GM19395 (cell line): ENCODE measurements around the gene PDSS2.
"Not testable (repeated sequence)": the region's sequence is repeated elsewhere in the genome, so short reads cannot be mapped to it uniquely, and the experiment has no call there.

Experiments used
- ATAC-seq: cut with Tn5 transposase; IDR thresholded peaks from one replicate; pipeline ENCODE4 v1.9.1; 2021; ENCODE audit warnings: mild to moderate bottlenecking, moderate library complexity; ENCODE audit not compliant: unreplicated experiment

Gene PDSS2

DNA sequence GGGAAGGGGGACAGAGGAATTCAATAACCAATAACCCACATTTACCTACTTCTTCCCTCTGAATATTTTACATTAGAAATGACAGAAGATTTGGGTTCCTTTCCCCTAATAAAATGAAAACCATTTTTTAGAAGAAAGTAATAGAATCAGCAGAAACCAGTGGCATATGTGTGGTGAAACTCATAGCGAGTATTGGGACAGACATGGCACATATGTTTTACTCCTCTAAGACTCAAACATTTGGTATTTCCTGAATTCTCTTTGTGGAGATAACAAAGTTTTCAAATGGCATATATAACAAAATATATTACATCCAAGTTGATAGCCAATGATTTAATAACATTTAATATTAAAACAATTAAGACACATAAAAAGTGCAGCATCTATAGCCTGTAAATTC is 331.2 kb downstream of the PDSS2 start:
- no peak for ATAC-seq

GRCh38 chr6:107125771-107126170 is 333.6 kb downstream of the PDSS2 start:
- ATAC-seq, result no peak

- ATAC-seq, result peak; percentile 85
Measured at GRCh38 chr6:107124934-107125348, 334.4 kb downstream of the PDSS2 start.

DNA sequence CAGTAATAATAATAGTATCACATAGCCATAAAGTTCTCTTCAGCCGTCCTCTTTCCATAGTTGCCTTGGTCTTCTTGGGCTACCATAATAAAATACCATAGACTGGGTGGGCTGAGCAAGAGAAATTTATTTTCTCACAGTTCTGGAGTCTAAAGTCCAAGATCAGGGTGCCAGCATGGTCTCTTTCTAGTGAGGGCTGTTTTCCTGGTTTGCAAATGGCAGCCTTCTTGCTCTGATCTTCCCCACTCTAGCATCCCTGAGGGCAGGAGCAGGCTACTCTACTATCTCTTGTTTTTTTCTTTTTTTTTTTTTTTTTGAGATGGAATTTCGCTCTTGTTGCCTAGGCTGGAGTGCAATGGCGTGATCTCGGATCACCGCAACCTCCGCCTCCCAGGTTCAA is 335.9 kb downstream of the PDSS2 start:
- ATAC-seq, result no peak

- no peak for ATAC-seq
Measured at GRCh38 chr6:107122748-107123147, 336.6 kb downstream of the PDSS2 start.

DNA sequence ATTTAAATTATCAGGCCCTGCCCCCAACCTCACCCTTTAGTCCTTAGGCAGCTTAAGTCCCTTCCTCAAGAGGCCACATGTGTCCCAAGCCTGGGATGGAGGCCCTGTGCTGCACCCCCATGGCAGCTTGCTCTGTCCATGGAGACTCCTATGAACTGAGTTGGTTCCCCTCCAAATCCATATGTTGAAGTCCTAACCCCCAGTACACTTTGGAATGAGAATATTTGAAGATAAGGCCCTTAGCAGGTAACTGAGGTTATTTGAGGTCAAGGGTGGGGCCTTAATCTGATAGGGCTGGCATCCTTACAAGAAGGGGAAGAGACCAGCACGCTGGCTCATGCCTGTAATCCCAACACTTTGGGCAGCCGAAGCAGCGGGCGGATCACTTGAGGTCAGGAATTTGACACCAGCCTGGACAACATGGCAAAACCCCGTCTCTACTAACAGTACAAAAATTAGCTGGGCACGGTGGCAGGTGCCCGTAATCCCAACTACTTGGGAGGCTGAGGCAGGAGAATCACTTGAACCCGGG is 337.3 kb downstream of the PDSS2 start:
- no peak for ATAC-seq

- ATAC-seq, result no peak
Measured at GRCh38 chr6:107121266-107121665, 338.1 kb downstream of the PDSS2 start.

- no peak for ATAC-seq
Measured at GRCh38 chr6:107120404-107120803, 339.0 kb downstream of the PDSS2 start.

- no peak for ATAC-seq
Measured at GRCh38 chr6:107118976-107119375, 340.4 kb downstream of the PDSS2 start.

- not testable (repeated sequence) for ATAC-seq
Measured at GRCh38 chr6:107118540-107118939, 340.8 kb downstream of the PDSS2 start.

DNA sequence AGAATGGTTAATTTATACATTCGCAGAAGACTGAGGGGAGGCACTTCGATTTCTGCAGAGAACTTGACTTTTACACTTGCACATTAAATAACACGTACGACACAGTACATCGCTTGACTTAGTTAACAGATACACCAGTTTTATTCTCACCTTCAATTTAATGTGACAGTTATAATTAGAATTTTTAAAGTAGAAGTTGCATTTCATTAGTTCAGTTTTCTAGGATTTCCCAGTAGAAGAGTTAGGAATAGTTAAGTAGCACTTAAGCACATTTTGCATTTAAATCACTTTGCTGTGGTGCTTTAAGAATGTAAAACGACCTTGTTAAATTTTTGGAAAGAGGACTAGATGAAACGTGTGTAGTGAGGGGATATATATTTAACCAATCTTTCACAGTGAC is 342.4 kb downstream of the PDSS2 start:
- ATAC-seq, result no peak

- ATAC-seq, result peak; percentile 36
Measured at GRCh38 chr6:107116328-107116892, 343.0 kb downstream of the PDSS2 start.

DNA sequence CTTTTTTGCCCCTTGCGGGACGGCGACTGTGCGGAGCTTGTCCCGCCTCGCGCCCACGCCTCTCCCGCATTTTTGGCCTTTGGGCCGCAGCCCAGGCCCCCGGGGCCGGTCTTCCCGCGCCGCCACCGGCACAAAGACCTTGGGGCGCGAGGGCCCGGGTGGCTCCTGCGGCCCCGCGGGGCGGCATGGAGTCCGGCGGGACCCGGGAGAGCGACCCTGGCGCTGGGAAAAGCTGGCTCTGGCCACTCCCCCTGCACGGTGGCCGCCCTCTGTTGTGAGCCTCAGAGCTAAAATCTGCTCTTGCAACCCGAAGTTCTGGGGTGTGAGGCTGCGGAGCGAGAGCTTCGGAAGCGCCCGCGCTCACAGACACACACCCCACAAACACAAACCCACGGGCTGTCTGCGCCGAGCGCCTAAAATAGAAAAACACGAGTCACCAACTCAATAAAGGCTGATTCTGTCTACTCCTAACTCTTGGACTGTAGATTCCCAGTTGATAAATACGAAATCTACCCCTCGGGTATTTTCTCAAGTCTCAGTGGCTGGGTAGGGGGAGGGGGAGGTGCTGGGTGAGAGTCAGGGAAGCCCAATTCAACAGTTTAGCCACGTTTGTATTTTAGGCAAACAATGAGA is 343.6 kb downstream of the PDSS2 start:
- ATAC-seq, result peak; percentile 37

DNA sequence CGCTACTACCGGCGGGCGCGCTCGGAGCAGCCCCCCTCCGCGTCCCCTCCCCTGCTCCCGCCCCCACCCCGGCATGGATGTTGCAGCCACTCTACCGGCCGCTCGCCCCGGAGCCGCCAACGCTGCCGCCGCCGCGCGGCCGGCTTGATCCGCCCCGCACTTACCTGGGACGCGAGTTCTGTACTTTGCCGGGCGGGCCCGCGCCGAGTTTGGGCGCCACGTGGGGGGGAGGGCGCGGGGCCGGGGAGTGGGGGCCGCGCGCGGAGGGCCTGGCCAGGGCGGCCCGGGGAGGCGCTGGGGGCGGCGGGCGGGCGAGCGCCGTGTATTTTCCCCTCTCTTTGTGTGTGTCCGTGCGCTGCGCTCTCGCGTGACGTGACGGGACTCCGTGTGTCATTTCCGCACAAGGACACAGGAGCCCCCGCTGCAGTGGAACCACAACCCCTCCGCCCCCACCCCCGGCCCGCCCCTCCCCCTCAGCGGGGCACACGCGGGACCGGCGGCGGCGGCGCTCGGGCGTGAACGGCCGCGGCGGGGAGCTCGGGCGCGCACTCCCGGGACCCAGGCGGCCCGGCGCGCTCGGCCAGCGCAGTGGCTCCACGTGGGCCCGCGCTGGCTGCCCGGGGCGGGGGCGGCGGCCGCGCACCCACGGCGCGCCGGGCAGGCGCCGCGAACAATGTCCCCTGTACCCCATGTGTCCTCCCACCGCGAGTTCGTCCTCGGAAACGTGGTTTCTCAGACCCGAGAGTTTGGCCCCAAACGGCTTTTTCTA is 344.3 kb downstream of the PDSS2 start, which contains the start of gene BEND3:
Gene BEND3, minus strand, starts transcription at position 590 of the 769 bp plus-strand sequence. CDS start 16,230 bp downstream, outside the sequence.
- ATAC-seq, result peak; percentile 16

DNA sequence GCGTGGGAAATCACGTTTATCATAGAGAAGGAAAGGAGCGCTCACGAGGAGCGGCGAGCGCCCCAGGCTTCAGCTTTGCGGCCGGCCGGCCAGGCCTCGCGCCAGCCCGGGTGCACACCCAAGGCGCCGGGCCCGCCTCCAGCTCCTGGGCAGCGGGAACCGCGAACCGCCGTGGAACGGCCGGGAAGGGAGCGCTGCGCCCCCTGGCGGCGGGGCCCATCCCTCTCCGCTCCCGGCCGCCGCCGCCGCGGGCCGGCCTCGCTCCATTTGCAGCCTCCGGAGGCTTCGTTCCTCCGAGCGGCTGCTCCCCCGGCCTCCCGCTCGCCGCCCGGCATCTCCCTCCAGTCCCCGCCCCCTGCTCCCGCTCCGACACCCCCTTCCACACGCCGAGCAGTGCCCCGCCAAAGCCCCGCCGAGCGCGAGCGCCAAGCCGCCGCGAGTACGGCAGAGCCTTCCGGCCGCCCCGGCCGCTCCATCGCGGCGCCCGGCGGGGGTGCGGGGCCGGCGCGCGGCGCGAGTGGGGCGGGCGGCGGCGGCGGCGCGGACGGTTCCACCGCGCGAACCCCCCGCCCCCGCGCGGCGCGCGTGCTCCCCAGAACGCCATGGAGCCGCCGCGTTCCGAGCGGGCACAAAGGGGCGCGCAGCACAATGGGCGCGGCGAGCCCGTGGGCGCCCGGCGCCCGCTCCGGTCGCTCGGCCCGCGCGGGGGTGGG is 345.0 kb downstream of the PDSS2 start:
- peak; percentile 70 for ATAC-seq

GRCh38 chr6:107110200-107110599 is 349.2 kb downstream of the PDSS2 start:
- ATAC-seq, result no peak

- no peak for ATAC-seq
Measured at GRCh38 chr6:107108201-107108890, 351.0 kb downstream of the PDSS2 start.

- ATAC-seq, result no peak
Measured at GRCh38 chr6:107107791-107108190, 351.6 kb downstream of the PDSS2 start.

- ATAC-seq, result no peak
Measured at GRCh38 chr6:107106165-107106564, 353.2 kb downstream of the PDSS2 start.

DNA sequence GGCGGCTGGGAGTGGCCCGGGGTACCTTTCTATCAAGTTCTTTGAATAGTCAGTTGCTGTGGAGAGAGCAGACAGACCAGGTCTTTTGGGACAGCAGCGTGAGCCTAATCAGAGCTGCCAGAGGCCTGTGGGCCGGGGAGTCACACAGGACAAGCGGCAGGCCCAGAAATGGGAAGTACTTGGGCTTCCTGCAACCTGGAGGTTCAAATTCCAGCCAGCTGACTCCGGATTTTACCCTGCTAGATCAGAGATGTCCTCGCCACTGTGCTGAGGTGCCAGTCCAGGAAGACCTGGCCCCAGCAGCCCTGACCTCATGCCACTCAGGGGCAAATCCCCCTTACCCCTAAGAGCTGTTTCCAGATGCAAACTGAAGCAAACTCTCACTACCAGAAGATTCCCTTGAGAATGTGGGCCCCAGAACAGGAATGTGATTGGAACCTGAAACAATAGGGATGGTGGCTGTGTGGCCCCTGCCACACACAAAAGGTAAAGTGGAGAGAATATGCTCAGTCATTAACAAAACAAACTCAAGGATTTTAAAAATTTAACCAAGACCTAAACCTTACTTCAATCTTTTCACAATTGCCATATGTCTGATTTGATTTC is 353.8 kb downstream of the PDSS2 start:
- no peak for ATAC-seq
